ENCODE data around the gene PLEKHH1.

DNA sequence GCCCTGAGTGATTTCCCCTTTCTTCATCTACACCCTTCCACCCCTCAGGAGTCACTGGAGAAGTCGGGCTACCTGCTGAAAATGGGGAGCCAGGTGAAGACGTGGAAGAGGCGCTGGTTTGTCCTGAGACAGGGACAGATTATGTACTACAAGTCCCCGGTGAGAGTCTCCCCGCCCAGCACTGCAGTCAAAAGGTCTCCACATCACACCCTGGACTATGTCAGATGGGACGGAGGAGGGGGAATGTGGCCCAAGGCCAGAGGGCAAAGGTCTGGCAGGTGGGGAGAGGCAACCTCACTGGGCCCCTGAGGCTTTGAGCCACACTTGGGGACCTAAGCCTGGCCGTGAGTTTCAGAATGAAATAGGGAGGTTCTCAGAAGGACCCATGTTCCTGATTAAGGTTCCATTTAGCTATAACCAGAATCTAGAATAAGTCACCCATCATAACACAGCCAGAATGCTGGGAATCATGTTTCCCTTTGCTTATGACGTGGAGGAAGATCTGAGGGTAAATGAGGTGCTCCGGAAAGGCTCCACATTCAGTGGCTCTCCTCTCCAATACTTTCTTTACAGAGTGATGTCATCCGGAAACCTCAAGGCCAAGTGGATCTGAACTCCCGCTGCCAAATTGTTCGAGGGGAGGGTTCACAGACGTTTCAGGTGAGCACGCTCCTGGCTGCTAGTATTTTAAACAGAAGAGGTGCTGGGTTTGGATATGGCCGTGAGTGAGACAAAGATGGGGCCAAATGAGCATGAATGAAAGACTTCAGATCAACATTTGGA, 40.3 kb downstream of the PLEKHH1 start:
- TF ChIP-seq, protein P1, sequence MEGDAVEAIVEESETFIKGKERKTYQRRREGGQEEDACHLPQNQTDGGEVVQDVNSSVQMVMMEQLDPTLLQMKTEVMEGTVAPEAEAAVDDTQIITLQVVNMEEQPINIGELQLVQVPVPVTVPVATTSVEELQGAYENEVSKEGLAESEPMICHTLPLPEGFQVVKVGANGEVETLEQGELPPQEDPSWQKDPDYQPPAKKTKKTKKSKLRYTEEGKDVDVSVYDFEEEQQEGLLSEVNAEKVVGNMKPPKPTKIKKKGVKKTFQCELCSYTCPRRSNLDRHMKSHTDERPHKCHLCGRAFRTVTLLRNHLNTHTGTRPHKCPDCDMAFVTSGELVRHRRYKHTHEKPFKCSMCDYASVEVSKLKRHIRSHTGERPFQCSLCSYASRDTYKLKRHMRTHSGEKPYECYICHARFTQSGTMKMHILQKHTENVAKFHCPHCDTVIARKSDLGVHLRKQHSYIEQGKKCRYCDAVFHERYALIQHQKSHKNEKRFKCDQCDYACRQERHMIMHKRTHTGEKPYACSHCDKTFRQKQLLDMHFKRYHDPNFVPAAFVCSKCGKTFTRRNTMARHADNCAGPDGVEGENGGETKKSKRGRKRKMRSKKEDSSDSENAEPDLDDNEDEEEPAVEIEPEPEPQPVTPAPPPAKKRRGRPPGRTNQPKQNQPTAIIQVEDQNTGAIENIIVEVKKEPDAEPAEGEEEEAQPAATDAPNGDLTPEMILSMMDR (IDR thresholded peaks at IDR 0.05; ENCODE audit: insufficient read depth, low read depth, low read length): no peak
- no peak for TF ChIP-seq EZH2 (IDR thresholded peaks at IDR 0.05; ENCODE audit: insufficient read depth, low read length)
